Neural progenitor cell (in vitro differentiated cells): ENCODE data around the gene FKRP. TPM values are rescaled to one million over a fixed set of nuclear protein-coding genes. Genes with fewer than 3 reads are reported as not detected.

Source experiments
- DNase-seq: peaks from one replicate; pipeline ENCODE4 v3.0.0-alpha.2; 2016; ENCODE audit warnings: low spot score
- H2AFZ ChIP-seq: fragments of 200-600 bp; sonication (generic); replicated peaks from 2 replicates; pipeline ENCODE4 v1.6.1; 2016; ENCODE audit warnings: antibody characterized with exemption
- H3F3A ChIP-seq: fragments of 200-600 bp; sonication (generic); 2 replicates; pipeline ENCODE4 v1.6.1; 2016; ENCODE audit warnings: antibody characterized with exemption, low read depth
- H3K27ac ChIP-seq: fragments of 200-600 bp; sonication (generic); 2 replicates; pipeline ENCODE4 v1.5.1; 2016; ENCODE audit warnings: mild to moderate bottlenecking
- H3K27me3 ChIP-seq: fragments of 200-600 bp; sonication (generic); 2 replicates; pipeline ENCODE4 v1.6.1; 2016; ENCODE audit warnings: mild to moderate bottlenecking, moderate library complexity
- H3K36me3 ChIP-seq: fragments of 200-600 bp; sonication (generic); 2 replicates; pipeline ENCODE4 v1.5.1; 2016
- H3K4me1 ChIP-seq: fragments of 200-600 bp; sonication (generic); 2 replicates; pipeline ENCODE4 v1.6.1; 2016; ENCODE audit warnings: mixed run types
- H3K4me2 ChIP-seq: fragments of 200-600 bp; sonication (generic); 2 replicates; pipeline ENCODE4 v1.6.1; 2016
- H3K4me3 ChIP-seq: fragments of 200-600 bp; sonication (generic); 2 replicates; pipeline ENCODE4 v1.5.1; 2016
- H3K79me2 ChIP-seq: fragments of 200-600 bp; sonication (generic); 2 replicates; pipeline ENCODE4 v1.6.1; 2016; ENCODE audit warnings: low read depth
- H3K9ac ChIP-seq: fragments of 200-600 bp; sonication (generic); 2 replicates; pipeline ENCODE4 v1.6.1; 2016
- H3K9me3 ChIP-seq: fragments of 200-600 bp; sonication (generic); 2 replicates; pipeline ENCODE4 v1.5.1; 2016; ENCODE audit warnings: low read depth
- H4K20me1 ChIP-seq: fragments of 200-600 bp; sonication (generic); 2 replicates; pipeline ENCODE4 v1.6.1; 2016; ENCODE audit warnings: low read depth
- H3K27ac Mint-ChIP-seq: 3 replicates; pipeline ENCODE4 v1.8.0; 2021; ENCODE audit warnings: mixed read lengths
- H3K27me3 Mint-ChIP-seq: 2 replicates; pipeline ENCODE4 v1.8.0; 2022; ENCODE audit warnings: low read depth, mild to moderate bottlenecking, inconsistent platforms, moderate library complexity, mixed read lengths; ENCODE audit not compliant: insufficient read depth
- H3K36me3 Mint-ChIP-seq: 3 replicates; pipeline ENCODE4 v1.8.0; 2021; ENCODE audit warnings: mixed read lengths
- H3K4me1 Mint-ChIP-seq: 3 replicates; pipeline ENCODE4 v1.8.0; 2021; ENCODE audit warnings: mixed read lengths
- H3K4me3 Mint-ChIP-seq: 3 replicates; pipeline ENCODE4 v1.8.0; 2021; ENCODE audit warnings: mild to moderate bottlenecking, moderate library complexity, mixed read lengths
- H3K9me3 Mint-ChIP-seq: 3 replicates; pipeline ENCODE4 v1.8.0; 2020; ENCODE audit warnings: mixed read lengths
- CTCF ChIP-seq: fragments of 200-600 bp; sonication (generic); IDR thresholded peaks from 2 replicates; pipeline ENCODE4 v1.5.1; 2017; ENCODE audit warnings: antibody characterized with exemption, mild to moderate bottlenecking
- EZH2 ChIP-seq: fragments of 200-600 bp; sonication (generic); IDR thresholded peaks from 2 replicates; pipeline ENCODE4 v1.6.1; 2017; ENCODE audit warnings: antibody characterized with exemption, mild to moderate bottlenecking, moderate library complexity
- EZH2phosphoT487 ChIP-seq: fragments of 200-600 bp; sonication (generic); IDR thresholded peaks from 2 replicates; pipeline ENCODE4 v1.6.1; 2017; ENCODE audit warnings: antibody characterized with exemption
- total RNA-seq: library from RNA; depleted of rRNA; stranded (reverse); fragments of >200 nt; gene quantifications from 2 replicates; pipeline ENCODE4 v1.2.3, GENCODE V29; 2015; ENCODE audit warnings: low replicate concordance

FKRP gene
- total RNA-seq, 1 donor from 2014 or later: 18.6 TPM

GRCh38 chr19:46785054-46785979, 39.5 kb downstream of the FKRP start:
- peaks cover 20% of the 10 kb centered on the region for H3K4me1 ChIP-seq

GRCh38 chr19:46785980-46786235, 40.1 kb downstream of the FKRP start:
- TF ChIP-seq EZH2phosphoT487 (no peak), CTCF (no peak), EZH2 (no peak)
- Histone ChIP-seq H3K79me2 (peaks cover 72% of the 10 kb centered on the region), H3K36me3 (no peaks in the 10 kb centered on the region), H3K4me3 (peak overlapping the region; percentile 53), H4K20me1 (peaks cover 50% of the 10 kb centered on the region), H3K4me2 (peak overlapping the region; percentile 78), H3K4me1 (peaks cover 20% of the 10 kb centered on the region), H3K27ac (no peak overlapping the region), H3K9ac (no peak overlapping the region), H2AFZ (no peak overlapping the region), H3F3A (peaks cover 22% of the 10 kb centered on the region), H3K9me3 (no peaks in the 10 kb centered on the region), H3K27me3 (peaks cover 8% of the 10 kb centered on the region)
- no peaks in the 10 kb centered on the region for H3K9me3 Mint-ChIP-seq
- no peak overlapping the region for H3K27ac Mint-ChIP-seq
- H3K36me3 Mint-ChIP-seq: peaks cover 7% of the 10 kb centered on the region
- peaks cover 41% of the 10 kb centered on the region for H3K4me1 Mint-ChIP-seq
- peaks cover 4% of the 10 kb centered on the region for H3K27me3 Mint-ChIP-seq
- no peak for DNase-seq
- peak overlapping the region; percentile 96 for H3K4me3 Mint-ChIP-seq

More at GRCh38 chr19:46785054-46785979, 39.5 kb downstream of the FKRP start:
- Histone ChIP-seq H4K20me1 (peaks cover 50% of the 10 kb centered on the region), H3K9me3 (no peaks in the 10 kb centered on the region), H3K4me2 (peak overlapping the region; percentile 78), H3K27ac (peak overlapping the region; percentile 14), H3K4me3 (peak overlapping the region; percentile 53), H3F3A (peaks cover 22% of the 10 kb centered on the region), H3K36me3 (no peaks in the 10 kb centered on the region), H3K9ac (no peak overlapping the region), H2AFZ (no peak overlapping the region), H3K79me2 (peaks cover 72% of the 10 kb centered on the region), H3K27me3 (peaks cover 8% of the 10 kb centered on the region)
- TF ChIP-seq EZH2 (no peak), EZH2phosphoT487 (no peak), CTCF (no peak)
- Mint-ChIP-seq H3K4me1 (peaks cover 41% of the 10 kb centered on the region), H3K9me3 (no peaks in the 10 kb centered on the region), H3K4me3 (peak overlapping the region; percentile 96), H3K27ac (no peak overlapping the region), H3K27me3 (peaks cover 4% of the 10 kb centered on the region), H3K36me3 (peaks cover 7% of the 10 kb centered on the region)
- DNase-seq: no peak

- Histone ChIP-seq H3K4me1 (peaks cover 20% of the 10 kb centered on the region), H3K9me3 (no peaks in the 10 kb centered on the region), H3K79me2 (peaks cover 68% of the 10 kb centered on the region), H2AFZ (no peak overlapping the region), H3K36me3 (no peaks in the 10 kb centered on the region), H4K20me1 (peaks cover 48% of the 10 kb centered on the region), H3K27ac (no peak overlapping the region), H3F3A (peaks cover 22% of the 10 kb centered on the region), H3K4me2 (peak overlapping the region; percentile 78), H3K27me3 (peaks cover 8% of the 10 kb centered on the region), H3K9ac (peak overlapping the region; percentile 53), H3K4me3 (peak overlapping the region; percentile 53)
- Mint-ChIP-seq H3K27me3 (peaks cover 4% of the 10 kb centered on the region), H3K36me3 (peaks cover 7% of the 10 kb centered on the region), H3K9me3 (no peaks in the 10 kb centered on the region), H3K4me3 (peak overlapping the region; percentile 96), H3K4me1 (peaks cover 41% of the 10 kb centered on the region), H3K27ac (peak overlapping the region; percentile 94)
- peak; percentile 59 for DNase-seq
- TF ChIP-seq EZH2 (no peak), CTCF (no peak), EZH2phosphoT487 (no peak)
Observed at GRCh38 chr19:46786236-46787039, 40.6 kb downstream of the FKRP start.
